Right lobe of liver (tissue), 4 donors: ENCODE measurements around the gene SKIC8.

Experiments
- POLR2A ChIP-seq: fragments of 450-650 bp; IDR thresholded peaks from one replicate; pipeline ENCODE4 v1.6.1; 2017; ENCODE audit warnings: antibody characterized with exemption, mild to moderate bottlenecking
- TF ChIP-seq, protein P1 (sequence below), 4 donors: fragments of 200-600 bp in 3 of 4; fragments of 450-650 bp in 1 of 4; IDR thresholded peaks; one replicate each; pipeline versions ENCODE4 v1.5.1 to v1.8.0; 2016 to 2022; ENCODE audit warnings: antibody characterized with exemption in 4 of 4, mild to moderate bottlenecking in 2 of 4
- donor health status: DM: no; HTN: no; CAD: no.
- donor health status: DM: no; HTN: no; CAD: no.
- donor health status: DM: no; HTN: yes; CAD: no.

DNA sequence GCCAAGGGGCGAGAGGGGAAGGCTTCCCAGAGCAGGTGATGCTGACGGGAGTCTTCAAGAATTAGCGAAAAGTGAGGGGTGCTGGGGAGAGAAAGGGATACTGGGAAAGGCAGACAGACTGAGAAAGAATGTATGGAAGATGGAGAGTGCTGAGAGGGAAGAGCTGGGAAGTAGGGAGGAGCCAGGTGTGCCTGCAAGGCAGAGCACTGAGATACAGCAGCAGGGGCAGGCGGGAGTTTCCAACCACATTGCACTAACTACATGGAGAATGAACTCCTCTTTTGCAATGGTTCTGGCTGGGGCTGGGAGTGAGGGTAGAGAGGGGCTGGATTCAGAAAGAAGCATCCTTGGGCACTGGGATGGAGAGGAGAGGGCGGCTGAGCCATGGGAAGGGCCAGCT is 24.7 kb upstream of the SKIC8 start:
- TF ChIP-seq POLR2A, result no peak
- TF ChIP-seq, protein P1, sequence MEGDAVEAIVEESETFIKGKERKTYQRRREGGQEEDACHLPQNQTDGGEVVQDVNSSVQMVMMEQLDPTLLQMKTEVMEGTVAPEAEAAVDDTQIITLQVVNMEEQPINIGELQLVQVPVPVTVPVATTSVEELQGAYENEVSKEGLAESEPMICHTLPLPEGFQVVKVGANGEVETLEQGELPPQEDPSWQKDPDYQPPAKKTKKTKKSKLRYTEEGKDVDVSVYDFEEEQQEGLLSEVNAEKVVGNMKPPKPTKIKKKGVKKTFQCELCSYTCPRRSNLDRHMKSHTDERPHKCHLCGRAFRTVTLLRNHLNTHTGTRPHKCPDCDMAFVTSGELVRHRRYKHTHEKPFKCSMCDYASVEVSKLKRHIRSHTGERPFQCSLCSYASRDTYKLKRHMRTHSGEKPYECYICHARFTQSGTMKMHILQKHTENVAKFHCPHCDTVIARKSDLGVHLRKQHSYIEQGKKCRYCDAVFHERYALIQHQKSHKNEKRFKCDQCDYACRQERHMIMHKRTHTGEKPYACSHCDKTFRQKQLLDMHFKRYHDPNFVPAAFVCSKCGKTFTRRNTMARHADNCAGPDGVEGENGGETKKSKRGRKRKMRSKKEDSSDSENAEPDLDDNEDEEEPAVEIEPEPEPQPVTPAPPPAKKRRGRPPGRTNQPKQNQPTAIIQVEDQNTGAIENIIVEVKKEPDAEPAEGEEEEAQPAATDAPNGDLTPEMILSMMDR (IDR thresholded peaks at IDR 0.05), result no peak
